Hepatocyte (in vitro differentiated cells): ENCODE measurements around the gene EXOC4. TPM values are rescaled to one million over a fixed set of nuclear protein-coding genes. Genes with fewer than 3 reads are reported as not detected.

Experiments
- DNase-seq: peaks from one replicate; pipeline ENCODE4 v3.0.0-alpha.2; 2016; ENCODE audit warnings: low spot score
- H2AFZ ChIP-seq: fragments of 200-600 bp; sonication (generic); 2 replicates; pipeline ENCODE4 v1.6.0; 2016; ENCODE audit warnings: antibody characterized with exemption, mild to moderate bottlenecking
- H3K27ac ChIP-seq: fragments of 200-600 bp; sonication (generic); 2 replicates; pipeline ENCODE4 v1.5.1; 2016; ENCODE audit warnings: mild to moderate bottlenecking
- H3K27me3 ChIP-seq: fragments of 200-600 bp; sonication (generic); 2 replicates; pipeline ENCODE4 v1.6.1; 2016
- H3K36me3 ChIP-seq: fragments of 200-600 bp; sonication (generic); replicated peaks from 2 replicates; pipeline ENCODE4 v1.5.1; 2016; ENCODE audit warnings: low read depth; ENCODE audit not compliant: insufficient read depth
- H3K4me1 ChIP-seq: fragments of 200-600 bp; sonication (generic); 2 replicates; pipeline ENCODE4 v1.5.1; 2016; ENCODE audit warnings: mild to moderate bottlenecking, moderate library complexity; ENCODE audit not compliant: insufficient read depth
- H3K4me2 ChIP-seq: fragments of 200-600 bp; sonication (generic); 2 replicates; pipeline ENCODE4 v1.6.0; 2016
- H3K4me3 ChIP-seq: fragments of 200-600 bp; sonication (generic); 2 replicates; pipeline ENCODE4 v1.5.1; 2016; ENCODE audit warnings: mild to moderate bottlenecking
- H3K79me2 ChIP-seq: fragments of 200-600 bp; sonication (generic); 2 replicates; pipeline ENCODE4 v1.6.0; 2017; ENCODE audit warnings: mild to moderate bottlenecking
- H3K9me2 ChIP-seq: fragments of 200-600 bp; sonication (generic); replicated peaks from 2 replicates; pipeline ENCODE4 v1.6.0; 2017; ENCODE audit warnings: mild to moderate bottlenecking; ENCODE audit not compliant: insufficient read depth
- H3K9me3 ChIP-seq: fragments of 200-600 bp; sonication (generic); 2 replicates; pipeline ENCODE4 v1.5.1; 2016; ENCODE audit warnings: low read depth, mild to moderate bottlenecking
- H4K20me1 ChIP-seq: fragments of 200-600 bp; sonication (generic); 2 replicates; pipeline ENCODE4 v1.6.0; 2016; ENCODE audit warnings: mild to moderate bottlenecking; ENCODE audit not compliant: insufficient read depth, poor library complexity, severe bottlenecking
- EZH2 ChIP-seq: fragments of 200-600 bp; sonication (generic); IDR thresholded peaks from 2 replicates; pipeline ENCODE4 v1.6.1; 2016; ENCODE audit warnings: antibody characterized with exemption, mild to moderate bottlenecking, borderline replicate concordance
- EZH2phosphoT487 ChIP-seq: fragments of 200-600 bp; sonication (generic); IDR thresholded peaks from one replicate; pipeline ENCODE4 v1.6.1; 2018; ENCODE audit warnings: antibody characterized with exemption, mild to moderate bottlenecking, low read depth, moderate library complexity; ENCODE audit not compliant: unreplicated experiment, severe bottlenecking
- WGBS: methylation state at CpG from one replicate; pipeline ENCODE4 v1.1.6; 2016; ENCODE audit warnings: low lambda C conversion rate; ENCODE audit errors: missing lambda C conversion rate; 5-methylcytosine and 5-hydroxymethylcytosine counted together
- polyA plus RNA-seq: library from polyadenylated mRNA; unstranded; fragments of >200 nt; fragmentation: Nextera tagmentation; extraction: Ambion mirVana; gene quantifications from 2 replicates; pipeline ENCODE4 v1.2.1, GENCODE V29; 2016
- total RNA-seq: library from RNA; depleted of rRNA; stranded (reverse); fragments of >200 nt; gene quantifications from 2 replicates; pipeline ENCODE4 v1.2.3, GENCODE V29; 2014
- TF ChIP-seq, protein P1 (sequence below): fragments of 200-600 bp; sonication (generic); IDR thresholded peaks from 2 replicates; pipeline ENCODE4 v1.5.1; 2016; ENCODE audit warnings: antibody characterized with exemption, mild to moderate bottlenecking; ENCODE audit not compliant: poor library complexity

Gene EXOC4
- total and polyA plus RNA-seq, 2 experiments from 2014 or later: 34.8 to 56.1 TPM

DNA sequence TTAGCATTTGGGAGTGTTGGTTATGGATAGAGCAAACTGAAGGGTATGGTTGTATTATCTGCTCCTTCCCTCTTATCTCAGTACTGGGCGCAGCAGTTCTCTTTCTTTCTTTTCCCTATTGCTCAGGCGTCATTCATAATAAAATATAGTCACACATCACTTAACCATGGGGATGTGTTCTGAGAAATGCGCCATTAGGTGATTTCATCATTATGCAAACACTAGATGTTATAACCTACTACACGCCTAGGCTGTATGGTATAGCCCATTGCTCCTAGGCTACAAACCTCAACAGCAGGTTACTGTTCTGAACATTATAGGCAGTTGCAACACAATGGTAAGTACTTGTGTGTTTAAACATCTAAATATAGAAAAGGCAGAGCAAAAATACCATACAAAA, 401.7 kb downstream of the EXOC4 start:
- H3K27me3 ChIP-seq: no peaks in the 10 kb centered on the region
- no peaks in the 10 kb centered on the region for H3K79me2 ChIP-seq
- H3K4me2 ChIP-seq: no peak overlapping the region
- no peak overlapping the region for H3K27ac ChIP-seq
- 93% methylated on average over 4 of the region's 4 CpGs for WGBS
- no peak for DNase-seq
- no peak overlapping the region for H2AFZ ChIP-seq
- no peak for TF ChIP-seq EZH2
- TF ChIP-seq, protein P1, sequence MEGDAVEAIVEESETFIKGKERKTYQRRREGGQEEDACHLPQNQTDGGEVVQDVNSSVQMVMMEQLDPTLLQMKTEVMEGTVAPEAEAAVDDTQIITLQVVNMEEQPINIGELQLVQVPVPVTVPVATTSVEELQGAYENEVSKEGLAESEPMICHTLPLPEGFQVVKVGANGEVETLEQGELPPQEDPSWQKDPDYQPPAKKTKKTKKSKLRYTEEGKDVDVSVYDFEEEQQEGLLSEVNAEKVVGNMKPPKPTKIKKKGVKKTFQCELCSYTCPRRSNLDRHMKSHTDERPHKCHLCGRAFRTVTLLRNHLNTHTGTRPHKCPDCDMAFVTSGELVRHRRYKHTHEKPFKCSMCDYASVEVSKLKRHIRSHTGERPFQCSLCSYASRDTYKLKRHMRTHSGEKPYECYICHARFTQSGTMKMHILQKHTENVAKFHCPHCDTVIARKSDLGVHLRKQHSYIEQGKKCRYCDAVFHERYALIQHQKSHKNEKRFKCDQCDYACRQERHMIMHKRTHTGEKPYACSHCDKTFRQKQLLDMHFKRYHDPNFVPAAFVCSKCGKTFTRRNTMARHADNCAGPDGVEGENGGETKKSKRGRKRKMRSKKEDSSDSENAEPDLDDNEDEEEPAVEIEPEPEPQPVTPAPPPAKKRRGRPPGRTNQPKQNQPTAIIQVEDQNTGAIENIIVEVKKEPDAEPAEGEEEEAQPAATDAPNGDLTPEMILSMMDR: no peak
- TF ChIP-seq EZH2phosphoT487: no peak
- no peaks in the 10 kb centered on the region for H3K4me1 ChIP-seq
- H3K9me3 ChIP-seq: no peaks in the 10 kb centered on the region
- H3K9me2 ChIP-seq: no peaks in the 10 kb centered on the region
- H4K20me1 ChIP-seq: no peaks in the 10 kb centered on the region
- no peaks in the 10 kb centered on the region for H3K36me3 ChIP-seq
- H3K4me3 ChIP-seq: no peak overlapping the region

DNA sequence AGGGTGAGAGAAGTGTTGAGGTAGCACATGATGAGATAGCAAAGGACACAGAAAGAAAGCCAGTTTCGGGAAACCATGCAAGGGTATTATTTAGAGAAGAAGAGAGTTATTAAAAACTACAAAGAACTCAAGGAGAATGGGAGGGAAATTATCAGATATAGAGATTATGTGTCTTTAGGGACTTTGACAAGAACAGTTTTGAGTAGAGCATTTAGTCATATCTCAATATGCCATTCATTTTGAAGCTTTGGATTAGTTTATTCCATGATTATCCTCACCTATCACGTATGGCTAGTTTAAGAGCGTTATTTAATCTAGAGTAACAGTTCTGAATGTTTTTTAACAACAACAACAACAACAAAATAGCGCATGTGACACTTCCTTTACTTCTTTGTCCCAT, 409.4 kb downstream of the EXOC4 start:
- no peaks in the 10 kb centered on the region for H4K20me1 ChIP-seq
- H3K79me2 ChIP-seq: no peaks in the 10 kb centered on the region
- no peaks in the 10 kb centered on the region for H3K27me3 ChIP-seq
- H3K4me2 ChIP-seq: no peak overlapping the region
- WGBS: 98% methylated on average over 4 of the region's 4 CpGs
- DNase-seq: no peak
- no peaks in the 10 kb centered on the region for H3K4me1 ChIP-seq
- H3K9me3 ChIP-seq: no peaks in the 10 kb centered on the region
- TF ChIP-seq EZH2 (no peak), EZH2phosphoT487 (no peak)
- TF ChIP-seq, protein P1: no peak
- no peaks in the 10 kb centered on the region for H3K9me2 ChIP-seq
- no peaks in the 10 kb centered on the region for H3K36me3 ChIP-seq
- H2AFZ ChIP-seq: no peak overlapping the region
- no peak overlapping the region for H3K4me3 ChIP-seq
- no peak overlapping the region for H3K27ac ChIP-seq

DNA sequence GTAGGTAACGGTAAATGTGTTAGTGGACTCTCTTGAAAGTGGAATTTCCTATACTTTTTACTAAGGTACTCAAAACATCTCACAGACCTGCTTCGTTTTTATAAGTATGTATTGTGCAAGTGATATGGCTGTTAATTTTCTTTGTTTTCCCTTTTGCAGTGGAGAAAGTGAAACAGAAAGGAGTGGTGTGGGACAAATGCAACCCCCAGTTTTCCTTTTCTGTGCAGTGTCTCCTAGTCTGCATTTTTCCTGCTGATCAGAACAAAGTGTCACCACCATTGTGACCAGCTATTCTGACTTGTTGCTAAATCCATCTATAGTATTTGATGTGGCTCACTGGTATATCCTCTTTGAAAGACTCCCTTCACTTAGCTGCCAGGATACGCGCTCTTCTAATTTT, 410.0 kb downstream of the EXOC4 start:
- Histone ChIP-seq H3K27ac (no peak overlapping the region), H2AFZ (no peak overlapping the region), H4K20me1 (no peaks in the 10 kb centered on the region), H3K4me3 (no peak overlapping the region), H3K79me2 (no peaks in the 10 kb centered on the region), H3K9me2 (no peaks in the 10 kb centered on the region), H3K36me3 (no peaks in the 10 kb centered on the region), H3K27me3 (no peaks in the 10 kb centered on the region), H3K9me3 (no peaks in the 10 kb centered on the region), H3K4me2 (no peak overlapping the region), H3K4me1 (no peaks in the 10 kb centered on the region)
- WGBS: 96% methylated on average over 4 of the region's 4 CpGs
- DNase-seq: no peak
- TF ChIP-seq EZH2: no peak
- TF ChIP-seq EZH2phosphoT487: no peak

DNA sequence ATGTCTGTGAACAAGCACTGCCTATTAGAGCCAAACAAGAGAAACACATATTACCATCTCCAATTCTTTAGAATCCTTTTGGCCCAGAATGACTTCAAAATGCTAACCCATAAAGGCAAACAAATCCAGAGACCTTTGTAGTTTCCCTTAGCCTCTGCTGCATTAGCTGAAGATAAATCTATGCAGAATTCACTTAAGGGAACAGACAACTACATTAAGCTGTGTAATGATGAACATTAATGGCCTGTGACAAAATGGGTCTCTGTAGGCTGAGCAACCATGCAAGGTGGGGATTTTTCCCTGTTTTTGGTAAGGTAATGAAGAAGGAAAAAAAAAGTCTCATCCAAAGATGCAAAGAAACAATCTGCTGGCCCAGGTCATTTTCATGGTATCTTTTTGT, 411.6 kb downstream of the EXOC4 start:
- Histone ChIP-seq H3K4me2 (no peak overlapping the region), H3K4me3 (no peak overlapping the region)

More for the DNA sequence above, 411.6 kb downstream of the EXOC4 start:
- H3K36me3 ChIP-seq: no peaks in the 10 kb centered on the region
- H3K4me1 ChIP-seq: no peaks in the 10 kb centered on the region
- no peaks in the 10 kb centered on the region for H3K79me2 ChIP-seq
- no peak overlapping the region for H2AFZ ChIP-seq
- no peak for TF ChIP-seq EZH2phosphoT487
- no peaks in the 10 kb centered on the region for H4K20me1 ChIP-seq
- no peaks in the 10 kb centered on the region for H3K9me2 ChIP-seq
- no peaks in the 10 kb centered on the region for H3K27me3 ChIP-seq
- DNase-seq: no peak
- H3K9me3 ChIP-seq: no peaks in the 10 kb centered on the region
- H3K27ac ChIP-seq: no peak overlapping the region
